Hair follicular keratinocyte (primary cell): ENCODE results near the gene ZNF841. TPM values are rescaled to one million over a fixed set of nuclear protein-coding genes. Genes with fewer than 3 reads are reported as not detected.

ENCODE experiments used
- total RNA-seq: library from RNA; depleted of rRNA; stranded (reverse); fragments of >200 nt; gene quantifications from 2 replicates; pipeline ENCODE4 v1.2.3, GENCODE V29; 2015

ZNF841 gene
- 4.5 and 8.6 TPM in 2 replicates for total RNA-seq

GRCh38 chr19:52095172-52096014, at the start of gene ZNF841:
TSS of gene ZNF841 (minus strand) at chr19:52095765. CDS start at chr19:52084801, 10,964 bp downstream.

GRCh38 chr19:52139252-52140031, 43.9 kb upstream of the ZNF841 start, which contains the start of gene ZNF616:
TSS of gene ZNF616 (minus strand) at chr19:52139938. CDS start at chr19:52130512, 9,426 bp downstream.

GRCh38 chr19:52048555-52049501, 46.7 kb downstream of the ZNF841 start, which contains the start of gene ZNF432:
TSS of gene ZNF432 (minus strand) at chr19:52048838. CDS start at chr19:52046868, 1,970 bp downstream.

GRCh38 chr19:52028027-52028779, 67.4 kb downstream of the ZNF841 start, which contains the start of gene ZNF614:
TSS of gene ZNF614 (minus strand) at chr19:52028379. CDS start at chr19:52025745, 2,634 bp downstream.

Other genes starting within 250 kb of the ZNF841 start
- 1.6 TPM in 2 replicates for gene ZNF577, start 207.8 kb downstream of the ZNF841 start, total RNA-seq
- gene ZNF649, start 190.7 kb downstream of the ZNF841 start, total RNA-seq = 6.6 and 6.8 TPM in 2 replicates
- gene ZNF613, start 168.3 kb downstream of the ZNF841 start, total RNA-seq = 2.2 and 4.9 TPM in 2 replicates
- gene ZNF350, start 108.9 kb downstream of the ZNF841 start, total RNA-seq = 2.7 and 5.1 TPM in 2 replicates
- gene ZNF615, start 87.6 kb downstream of the ZNF841 start, total RNA-seq = 2.2 and 2.7 TPM in 2 replicates
- 5.1 and 6.9 TPM in 2 replicates for gene ZNF614, start 67.4 kb downstream of the ZNF841 start, total RNA-seq
- gene ZNF432, start 46.9 kb downstream of the ZNF841 start, total RNA-seq = 1.7 and 3.0 TPM in 2 replicates
- gene ZNF616, start 44.2 kb upstream of the ZNF841 start, total RNA-seq = 3.7 and 5.3 TPM in 2 replicates
- gene ZNF836, start 75.9 kb upstream of the ZNF841 start, total RNA-seq = 3.7 and 5.5 TPM in 2 replicates
- 200 and 210 TPM in 2 replicates for gene PPP2R1A, start 94.3 kb upstream of the ZNF841 start, total RNA-seq
- 3.9 and 6.4 TPM in 2 replicates for gene ZNF766, start 173.8 kb upstream of the ZNF841 start, total RNA-seq
- gene ZNF480, start 201.4 kb upstream of the ZNF841 start, total RNA-seq = 3.7 and 4.3 TPM in 2 replicates
- gene ZNF610, start 240.5 kb upstream of the ZNF841 start, total RNA-seq = 0.70 and 2.6 TPM in 2 replicates